ENCODE data around the gene OSBPL3.

The OSBPL3 gene

DNA sequence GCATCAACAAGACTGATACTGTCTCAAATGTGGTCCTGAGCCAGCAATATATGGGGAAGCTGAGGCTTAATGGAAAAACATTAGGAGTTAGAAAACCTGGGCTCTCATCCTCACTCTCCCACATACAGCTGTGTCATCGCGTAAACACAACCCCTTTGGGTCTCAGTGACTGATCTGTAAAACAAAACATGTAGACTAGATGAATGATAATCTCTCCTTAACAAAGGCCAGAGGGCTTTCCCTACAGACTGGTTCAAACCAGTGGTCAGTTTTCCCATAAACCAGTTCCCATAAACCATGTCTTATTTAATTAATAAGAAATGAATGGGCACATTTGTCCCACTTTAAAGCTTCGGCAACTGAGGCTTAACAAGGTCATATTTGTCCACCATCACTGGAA lies 48.1 kb downstream of the OSBPL3 start:
- DNase-seq (ENCODE audit: extremely low spot score) = no peak
- ChIA-PET CTCF (interaction anchor here (0.7 to 1.5 kb wide), 5 partner anchors 15 to 138 kb away, joined by 3 to 5 read pairs (median 3); no protein-coding TSS in a partner anchor), POLR2A (no interaction called here)
- TF ChIP-seq, protein P1, sequence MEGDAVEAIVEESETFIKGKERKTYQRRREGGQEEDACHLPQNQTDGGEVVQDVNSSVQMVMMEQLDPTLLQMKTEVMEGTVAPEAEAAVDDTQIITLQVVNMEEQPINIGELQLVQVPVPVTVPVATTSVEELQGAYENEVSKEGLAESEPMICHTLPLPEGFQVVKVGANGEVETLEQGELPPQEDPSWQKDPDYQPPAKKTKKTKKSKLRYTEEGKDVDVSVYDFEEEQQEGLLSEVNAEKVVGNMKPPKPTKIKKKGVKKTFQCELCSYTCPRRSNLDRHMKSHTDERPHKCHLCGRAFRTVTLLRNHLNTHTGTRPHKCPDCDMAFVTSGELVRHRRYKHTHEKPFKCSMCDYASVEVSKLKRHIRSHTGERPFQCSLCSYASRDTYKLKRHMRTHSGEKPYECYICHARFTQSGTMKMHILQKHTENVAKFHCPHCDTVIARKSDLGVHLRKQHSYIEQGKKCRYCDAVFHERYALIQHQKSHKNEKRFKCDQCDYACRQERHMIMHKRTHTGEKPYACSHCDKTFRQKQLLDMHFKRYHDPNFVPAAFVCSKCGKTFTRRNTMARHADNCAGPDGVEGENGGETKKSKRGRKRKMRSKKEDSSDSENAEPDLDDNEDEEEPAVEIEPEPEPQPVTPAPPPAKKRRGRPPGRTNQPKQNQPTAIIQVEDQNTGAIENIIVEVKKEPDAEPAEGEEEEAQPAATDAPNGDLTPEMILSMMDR (IDR thresholded peaks at IDR 0.05; ENCODE audit: control extremely low read depth, extremely low read depth, low read depth, missing control alignments) = no peak

DNA sequence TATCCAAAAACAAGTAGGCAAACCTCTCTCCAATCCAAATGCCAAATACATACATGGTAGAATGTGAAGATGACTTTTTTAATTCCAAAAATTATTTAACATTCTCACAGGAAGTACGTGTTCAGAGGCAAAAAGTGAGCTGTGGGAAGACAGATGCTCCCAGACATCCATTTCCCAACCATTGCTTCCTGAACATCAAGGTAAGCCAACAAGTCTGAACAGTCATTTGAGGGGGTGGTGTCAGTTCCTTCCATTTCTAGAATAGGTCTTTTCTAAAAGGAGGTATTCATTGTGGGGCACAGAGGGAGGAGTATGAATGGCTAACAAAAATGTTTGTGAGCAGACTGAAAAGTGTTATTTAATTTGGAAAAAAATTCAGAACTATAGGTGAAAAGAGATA lies 49.1 kb downstream of the OSBPL3 start:
- ChIA-PET CTCF (interaction anchor here (1.5 kb wide), 1 partner anchor 48 kb away, joined by 5 read pairs; no protein-coding TSS in a partner anchor), POLR2A (no interaction called here)
- no peak for DNase-seq (ENCODE audit: extremely low spot score)
- TF ChIP-seq, protein P1 (IDR thresholded peaks at IDR 0.05; ENCODE audit: control extremely low read depth, extremely low read depth, low read depth, missing control alignments) = no peak

DNA sequence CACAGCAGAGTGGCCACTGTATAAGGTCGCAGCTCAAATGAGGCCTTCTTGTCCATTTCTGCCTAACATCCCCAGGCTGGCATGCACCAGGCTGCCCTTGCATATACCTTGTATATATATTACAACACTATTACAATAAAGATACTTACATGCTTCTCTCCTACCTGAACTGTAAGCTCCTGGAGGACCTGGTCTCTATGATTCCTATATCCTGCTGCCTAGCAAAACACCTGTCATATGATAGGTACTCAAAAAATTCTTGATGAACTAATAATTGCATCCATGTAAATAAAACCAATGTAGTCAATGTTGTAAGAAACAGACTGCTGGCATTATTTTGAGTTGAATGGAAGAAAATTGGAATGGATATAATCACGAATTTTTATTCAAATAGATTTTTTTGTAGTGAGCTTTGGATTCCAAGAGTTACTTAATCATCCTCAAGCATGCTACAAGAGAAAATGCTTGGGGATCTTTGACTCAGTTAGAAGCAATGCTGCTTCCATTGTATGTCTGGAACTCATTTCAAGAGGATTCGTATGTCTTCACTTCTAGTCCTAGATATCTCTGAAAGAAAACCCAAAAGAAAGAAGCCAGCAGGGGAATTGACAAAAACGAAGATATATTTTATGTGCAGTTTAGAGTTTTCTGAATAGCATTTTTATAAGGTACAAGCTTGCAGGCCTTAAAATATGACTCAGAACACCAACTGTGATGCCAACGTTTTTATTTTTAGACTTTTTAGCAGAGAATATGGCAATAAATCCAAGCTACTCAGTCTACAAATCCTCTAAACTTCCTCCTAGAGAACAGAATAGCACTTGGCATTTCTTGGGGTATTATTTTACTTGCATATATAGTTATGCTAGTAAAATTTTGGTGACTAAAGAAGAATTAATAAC lies 53.1 kb downstream of the OSBPL3 start:
- POLR2A ChIA-PET = no interaction called here
- CTCF ChIA-PET = interaction anchor here (0.7 to 2.7 kb wide), 9 partner anchors 10 to 167 kb away, joined by 3 to 11 read pairs (median 3); no protein-coding TSS in a partner anchor
- DNase-seq (ENCODE audit: extremely low spot score) = no peak
- TF ChIP-seq, protein P1 (IDR thresholded peaks at IDR 0.05; ENCODE audit: control extremely low read depth, extremely low read depth, low read depth, missing control alignments) = no peak

DNA sequence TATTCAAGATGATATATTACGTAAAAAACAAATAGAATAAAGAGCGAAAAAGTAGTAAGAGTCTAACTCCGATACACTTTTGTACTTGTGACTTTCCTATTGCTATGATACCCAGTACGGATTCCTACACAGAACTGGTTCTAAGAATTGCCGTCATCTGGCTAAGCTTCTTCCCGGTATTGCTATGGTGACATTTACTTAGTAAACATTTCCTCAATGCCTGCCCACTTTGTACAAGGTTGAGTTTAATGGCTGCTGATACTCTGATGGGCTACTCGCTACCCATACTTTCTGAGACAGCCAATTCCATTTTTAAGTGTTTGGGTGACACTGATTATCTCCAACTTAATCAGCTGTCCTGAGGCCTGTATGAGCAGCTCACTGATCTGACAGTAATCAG lies 55.6 kb downstream of the OSBPL3 start:
- ChIA-PET CTCF (interaction anchor here (0.8 to 1.5 kb wide), 6 partner anchors 9 to 145 kb away, joined by 3 to 5 read pairs (median 4); no protein-coding TSS in a partner anchor), POLR2A (no interaction called here)
- TF ChIP-seq, protein P1 (IDR thresholded peaks at IDR 0.05; ENCODE audit: control extremely low read depth, extremely low read depth, low read depth, missing control alignments) = no peak
- DNase-seq (ENCODE audit: extremely low spot score) = no peak

DNA sequence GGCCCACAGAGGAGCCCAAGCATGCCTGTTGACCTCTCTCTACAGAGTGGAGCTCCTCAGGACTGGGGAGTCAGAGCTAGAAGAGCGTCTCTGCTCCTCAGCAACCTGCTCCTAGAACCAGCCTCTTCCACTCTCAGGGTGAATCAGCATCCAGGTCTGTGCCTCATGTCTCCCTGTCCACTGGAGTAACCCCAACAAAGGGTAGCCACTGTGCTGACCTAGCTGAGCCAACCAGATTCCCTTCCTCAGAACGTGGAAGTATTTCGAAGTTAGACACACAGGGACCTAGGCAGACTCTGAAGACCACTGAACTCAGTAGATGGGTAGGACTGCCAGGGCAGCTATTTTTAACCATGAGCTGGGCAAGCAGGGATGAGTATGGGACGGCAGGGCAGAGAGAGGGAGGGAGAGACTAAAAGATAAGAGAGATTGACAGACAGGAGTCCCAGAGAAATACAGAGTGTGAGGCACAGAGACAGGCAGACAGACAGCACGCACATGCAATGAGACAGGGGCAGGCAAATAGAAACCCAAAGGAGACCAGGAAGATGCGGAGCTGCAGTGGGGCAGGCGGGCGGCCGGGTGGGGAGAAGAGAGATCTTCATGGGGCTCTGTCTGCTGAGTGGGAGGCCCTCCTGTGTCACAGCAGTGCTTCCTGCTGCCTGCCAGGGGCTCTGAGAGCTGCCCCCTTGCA lies 56.7 kb downstream of the OSBPL3 start:
- CTCF ChIA-PET = interaction anchor here (1.5 to 1.6 kb wide), 3 partner anchors 25 to 56 kb away, joined by 3 to 4 read pairs (median 4); partner anchors contain the start of gene OSBPL3
- TF ChIP-seq, protein P1 (IDR thresholded peaks at IDR 0.05; ENCODE audit: control extremely low read depth, extremely low read depth, low read depth, missing control alignments) = no peak
- no peak for DNase-seq (ENCODE audit: extremely low spot score)
- POLR2A ChIA-PET = no interaction called here

DNA sequence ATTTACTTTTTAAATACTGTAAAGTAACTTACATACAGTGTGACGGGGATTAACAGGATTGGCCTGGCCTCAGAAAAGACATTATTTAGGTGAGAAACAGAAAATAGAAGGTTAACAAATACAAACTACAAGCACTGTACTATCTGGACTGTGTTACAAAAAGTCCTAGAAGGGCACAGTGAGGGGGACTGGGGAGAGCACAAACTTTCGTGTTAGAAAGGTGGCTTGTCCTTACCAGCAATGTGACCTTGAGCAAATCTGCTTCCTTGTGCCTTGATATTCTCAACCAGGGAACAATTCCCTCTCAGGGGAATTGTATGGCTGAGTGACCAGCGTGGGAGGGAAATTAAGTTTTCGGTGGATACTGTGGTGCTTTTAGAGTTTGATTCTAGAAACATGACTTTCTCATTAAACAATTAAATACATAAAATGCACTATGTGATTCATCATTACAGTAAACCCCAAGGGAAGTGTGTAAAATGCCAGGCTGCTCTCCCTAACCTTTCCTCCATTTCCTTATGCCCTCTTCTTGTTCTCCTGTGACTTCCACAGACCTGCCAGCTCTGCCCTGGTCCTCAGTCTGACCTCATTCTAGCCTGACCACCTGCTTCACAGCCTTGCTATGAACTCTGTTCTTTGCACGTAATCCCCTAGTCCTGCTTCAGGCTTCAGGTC lies 57.7 kb downstream of the OSBPL3 start:
- POLR2A ChIA-PET = no interaction called here
- TF ChIP-seq, protein P1 (IDR thresholded peaks at IDR 0.05; ENCODE audit: control extremely low read depth, extremely low read depth, low read depth, missing control alignments) = no peak
- DNase-seq (ENCODE audit: extremely low spot score) = no peak
- CTCF ChIA-PET = interaction anchor here (0.9 to 1.6 kb wide), 3 partner anchors 11 to 57 kb away, joined by 3 to 4 read pairs (median 3); partner anchors contain the start of gene OSBPL3

Data from GM10248 (cell line).